ENCODE results near the gene VEGFD.

VEGFD gene

GRCh38 chrX:15405846-15406245, 21.6 kb upstream of the VEGFD start:
- no peak for TF ChIP-seq MYC (IDR thresholded peaks at IDR 0.05; ENCODE audit: low read depth, low read length)
- no peak for TF ChIP-seq POLR2A (IDR thresholded peaks at IDR 0.05; ENCODE audit: extremely low read depth, insufficient read length)
- TF ChIP-seq CTCF (IDR thresholded peaks at IDR 0.05; ENCODE audit: low read depth, low read length): no peak
- TF ChIP-seq MAX (IDR thresholded peaks at IDR 0.05; ENCODE audit: low read depth, low read length): no peak
- DNase-seq (ENCODE audit: low read depth): no peak
- no peak overlapping the region for H3K4me3 ChIP-seq (ENCODE audit: low read depth, low read length)

GRCh38 chrX:15404401-15405096, 20.3 kb upstream of the VEGFD start:
- peak; percentile 79 for DNase-seq (ENCODE audit: low read depth)
- peak overlapping the region; percentile 38 for H3K4me3 ChIP-seq (ENCODE audit: low read depth, low read length)
- TF ChIP-seq MYC (IDR thresholded peaks at IDR 0.05; ENCODE audit: low read depth, low read length) (no peak), MAX (IDR thresholded peaks at IDR 0.05; ENCODE audit: low read depth, low read length) (peak; percentile 28; the same call in 1 of the 2 replicates)

DNA sequence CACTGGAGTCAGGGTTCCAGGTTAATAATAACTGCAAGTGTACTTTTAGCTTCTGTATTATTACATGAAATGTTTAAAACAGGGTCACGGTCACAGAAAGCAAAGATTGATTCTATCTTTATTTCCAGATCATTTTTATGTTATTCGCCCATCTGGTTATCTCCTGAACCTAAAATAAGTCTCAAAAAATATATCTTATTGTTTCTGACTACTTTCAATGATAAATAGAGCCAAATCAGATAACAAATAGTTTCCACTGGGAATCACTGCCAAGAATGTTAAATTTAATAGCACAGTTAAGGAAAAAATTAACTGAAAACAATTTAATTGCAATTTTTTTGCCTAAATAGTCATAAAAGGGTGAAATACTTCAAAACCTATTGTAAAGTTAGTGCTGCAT, 17.2 kb upstream of the VEGFD start:
- TF ChIP-seq CTCF (IDR thresholded peaks at IDR 0.05; ENCODE audit: low read depth, low read length) (no peak), POLR2A (IDR thresholded peaks at IDR 0.05; ENCODE audit: extremely low read depth, insufficient read length) (no peak), MYC (IDR thresholded peaks at IDR 0.05; ENCODE audit: low read depth, low read length) (no peak), MAX (IDR thresholded peaks at IDR 0.05; ENCODE audit: low read depth, low read length) (no peak)
- H3K4me3 ChIP-seq (ENCODE audit: low read depth, low read length): no peak overlapping the region
- no peak for DNase-seq (ENCODE audit: low read depth)

DNA sequence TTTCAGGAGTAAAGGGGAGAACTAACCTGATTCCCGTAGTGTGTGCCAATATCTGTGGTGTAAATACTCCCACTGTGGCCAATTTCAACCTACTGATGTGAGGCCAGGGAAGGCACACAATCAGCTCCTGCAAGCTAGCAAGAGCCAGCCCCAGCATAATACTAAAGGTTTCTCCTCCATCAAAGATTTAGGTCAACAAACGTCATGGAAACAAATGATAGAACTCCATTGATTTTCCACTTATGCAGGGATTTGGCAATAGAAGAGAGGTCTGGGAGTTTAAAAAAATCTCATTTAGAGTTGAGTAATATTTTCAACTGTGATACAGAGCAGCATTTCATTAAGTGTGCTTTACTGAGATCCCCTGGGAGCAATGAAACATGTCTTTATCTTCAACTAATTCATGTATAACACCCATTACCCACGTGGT, 15.8 kb upstream of the VEGFD start:
- DNase-seq (ENCODE audit: low read depth): peak; percentile 13
- TF ChIP-seq MAX (IDR thresholded peaks at IDR 0.05; ENCODE audit: low read depth, low read length) (peak; percentile 35; the same call in 1 of the 2 replicates), CTCF (IDR thresholded peaks at IDR 0.05; ENCODE audit: low read depth, low read length) (no peak), MYC (IDR thresholded peaks at IDR 0.05; ENCODE audit: low read depth, low read length) (no peak), POLR2A (IDR thresholded peaks at IDR 0.05; ENCODE audit: extremely low read depth, insufficient read length) (no peak)
- no peak overlapping the region for H3K4me3 ChIP-seq (ENCODE audit: low read depth, low read length)

DNA sequence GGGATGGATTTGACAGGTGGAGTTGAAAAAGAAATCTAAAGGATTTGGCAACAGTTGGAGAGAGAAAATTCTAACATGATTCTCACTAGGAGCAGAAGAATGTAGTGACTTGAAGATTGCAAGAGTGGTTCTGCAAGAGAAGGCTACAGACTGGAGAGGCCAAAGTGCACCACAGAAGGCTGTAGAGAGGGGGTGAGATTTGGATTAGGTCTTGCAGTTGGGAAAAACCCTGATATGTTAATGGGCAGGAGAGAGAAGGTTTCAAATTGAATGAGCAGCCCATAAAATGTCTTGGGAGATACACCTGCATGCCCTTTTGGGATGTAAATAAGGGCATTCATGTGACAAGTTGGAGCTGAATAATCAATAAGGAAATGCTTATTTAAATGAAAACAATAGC, 14.7 kb upstream of the VEGFD start:
- no peak for TF ChIP-seq MAX (IDR thresholded peaks at IDR 0.05; ENCODE audit: low read depth, low read length)
- TF ChIP-seq MYC (IDR thresholded peaks at IDR 0.05; ENCODE audit: low read depth, low read length): no peak
- TF ChIP-seq POLR2A (IDR thresholded peaks at IDR 0.05; ENCODE audit: extremely low read depth, insufficient read length): no peak
- TF ChIP-seq CTCF (IDR thresholded peaks at IDR 0.05; ENCODE audit: low read depth, low read length): no peak
- DNase-seq (ENCODE audit: low read depth): no peak
- no peak overlapping the region for H3K4me3 ChIP-seq (ENCODE audit: low read depth, low read length)

DNA sequence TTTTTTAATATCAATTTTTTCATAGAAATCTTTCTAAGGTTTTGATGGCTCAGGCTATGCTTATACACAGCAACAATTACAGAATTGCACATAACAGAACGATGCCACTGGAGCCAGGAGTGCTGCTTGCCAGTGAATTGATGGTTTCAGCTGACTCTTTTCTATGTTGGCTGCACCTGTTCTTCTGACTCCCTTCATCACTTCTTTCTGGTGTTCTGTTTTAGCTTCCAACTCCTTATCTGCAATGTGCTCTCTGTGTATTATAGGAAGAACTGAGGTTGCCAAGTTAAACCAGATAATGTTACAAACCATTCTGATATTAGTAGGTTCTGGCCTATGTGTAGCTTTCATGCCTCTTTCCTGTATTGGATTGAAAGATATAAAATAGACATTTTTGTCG, 11.6 kb upstream of the VEGFD start:
- no peak for TF ChIP-seq MYC (IDR thresholded peaks at IDR 0.05; ENCODE audit: low read depth, low read length)
- TF ChIP-seq MAX (IDR thresholded peaks at IDR 0.05; ENCODE audit: low read depth, low read length): no peak
- no peak for TF ChIP-seq CTCF (IDR thresholded peaks at IDR 0.05; ENCODE audit: low read depth, low read length)
- no peak for TF ChIP-seq POLR2A (IDR thresholded peaks at IDR 0.05; ENCODE audit: extremely low read depth, insufficient read length)
- DNase-seq (ENCODE audit: low read depth): no peak
- no peak overlapping the region for H3K4me3 ChIP-seq (ENCODE audit: low read depth, low read length)

All from NB4 (cell line).